Measurements from ENCODE around the gene PITX1. TPM values are rescaled to one million over a fixed set of nuclear protein-coding genes. Genes with fewer than 3 reads are reported as not detected.

PITX1 gene
- total and polyA plus RNA-seq, 2 donors (not counting 1 experiment from before 2014, with no cell fraction given) = 0.13 TPM; not detected in 1

GRCh38 chr5:135009736-135010501 lies 24.1 kb downstream of the PITX1 start:
- no peak overlapping the region for H3K4me3 Mint-ChIP-seq
- Histone ChIP-seq H3K79me2 (ENCODE audit: control insufficient read depth, insufficient read depth, low read length) (no peaks in the 10 kb centered on the region), H3K4me3 (ENCODE audit: control extremely low read depth in 1 of 5, extremely low read depth in 1 of 5, insufficient read depth in 1 of 5, low read depth in 2 of 5, low read length in 4 of 5) (no peak overlapping the region), H3K36me3 (replicated peaks in 1 of 2; ENCODE audit: control extremely low read depth in 1 of 2, control insufficient read depth in 1 of 2, extremely low read depth in 1 of 2, insufficient read depth in 2 of 2, low read length in 1 of 2) (no peaks in the 10 kb centered on the region), H4K20me1 (ENCODE audit: control insufficient read depth, insufficient read depth, low read length, poor library complexity, severe bottlenecking) (no peaks in the 10 kb centered on the region), H3K27me3 (replicated peaks in 1 of 4; ENCODE audit: control extremely low read depth in 1 of 4, control insufficient read depth in 3 of 4, insufficient read depth in 4 of 4, low read length in 3 of 4) (peaks cover 0 to 2% (median 0%) of the 10 kb centered on the region in 4 experiments), H3K9me3 (ENCODE audit: control extremely low read depth in 1 of 3, control insufficient read depth in 2 of 3, insufficient read depth in 1 of 3, low read length in 2 of 3) (no peaks in the 10 kb centered on the region), H3K27ac (ENCODE audit: low read length in 2 of 2) (no peak overlapping the region), H3K9ac (ENCODE audit: low read length) (no peak overlapping the region), H2AFZ (ENCODE audit: insufficient read depth, low read depth, low read length, poor library complexity, severe bottlenecking) (no peak overlapping the region), H3K4me1 (ENCODE audit: control insufficient read depth in 2 of 2, insufficient read depth in 2 of 2, low read length in 2 of 2) (no peaks in the 10 kb centered on the region), H3K4me2 (replicated peaks; ENCODE audit: low read depth, low read length, poor library complexity, severe bottlenecking) (no peak overlapping the region)
- H3K9me3 Mint-ChIP-seq (ENCODE audit: insufficient read depth) = no peaks in the 10 kb centered on the region
- peaks cover 2% of the 10 kb centered on the region for H3K27me3 Mint-ChIP-seq
- CTCF ChIA-PET = interaction anchor here (0.9 to 3.9 kb wide), 2 partner anchors 158 to 182 kb away, joined by 6 to 21 read pairs; no protein-coding TSS in a partner anchor
- no peak overlapping the region for H3K27ac Mint-ChIP-seq
- ATAC-seq (ENCODE audit: low read depth) (no peak), DNase-seq (no peak)
- WGBS (ENCODE audit: insufficient coverage) = 97% methylated on average over 11 of the region's 11 CpGs
- TF ChIP-seq EZH2 (IDR thresholded peaks at IDR 0.05; ENCODE audit: borderline replicate concordance, insufficient read depth, low read depth, low read length, poor library complexity, severe bottlenecking) = no peak
- no peak for TF ChIP-seq CTCF (IDR thresholded peaks at IDR 0.05)
- intact Hi-C loops (cut with micrococcal nuclease) = no loop called here
- POLR2A ChIA-PET = no interaction called here
- H3K4me1 Mint-ChIP-seq = no peaks in the 10 kb centered on the region

GRCh38 chr5:135008981-135009735 lies 24.9 kb downstream of the PITX1 start:
- no peak overlapping the region for H3K27ac ChIP-seq (ENCODE audit: low read length in 2 of 2)
- no peak overlapping the region for H3K4me3 Mint-ChIP-seq
- ChIA-PET CTCF (interaction anchor here (3.9 kb wide), 1 partner anchor 183 kb away, joined by 21 read pairs; no protein-coding TSS in a partner anchor), POLR2A (no interaction called here)
- intact Hi-C loops (cut with micrococcal nuclease) = no loop called here
- H2AFZ ChIP-seq (ENCODE audit: insufficient read depth, low read depth, low read length, poor library complexity, severe bottlenecking) = no peak overlapping the region
- H3K27me3 Mint-ChIP-seq = peaks cover 4% of the 10 kb centered on the region
- no peak overlapping the region for H3K9ac ChIP-seq (ENCODE audit: low read length)
- H3K79me2 ChIP-seq (ENCODE audit: control insufficient read depth, insufficient read depth, low read length) = no peaks in the 10 kb centered on the region
- no peaks in the 10 kb centered on the region for H3K4me1 Mint-ChIP-seq
- H3K9me3 ChIP-seq (ENCODE audit: control extremely low read depth in 1 of 3, control insufficient read depth in 2 of 3, insufficient read depth in 1 of 3, low read length in 2 of 3) = no peaks in the 10 kb centered on the region
- no peaks in the 10 kb centered on the region for H3K27me3 ChIP-seq (replicated peaks in 1 of 4; ENCODE audit: control extremely low read depth in 1 of 4, control insufficient read depth in 3 of 4, insufficient read depth in 4 of 4, low read length in 3 of 4)
- H4K20me1 ChIP-seq (ENCODE audit: control insufficient read depth, insufficient read depth, low read length, poor library complexity, severe bottlenecking) = no peaks in the 10 kb centered on the region
- H3K36me3 ChIP-seq (replicated peaks in 1 of 2; ENCODE audit: control extremely low read depth in 1 of 2, control insufficient read depth in 1 of 2, extremely low read depth in 1 of 2, insufficient read depth in 2 of 2, low read length in 1 of 2) = no peaks in the 10 kb centered on the region
- TF ChIP-seq CTCF (IDR thresholded peaks at IDR 0.05) (no peak), EZH2 (IDR thresholded peaks at IDR 0.05; ENCODE audit: borderline replicate concordance, insufficient read depth, low read depth, low read length, poor library complexity, severe bottlenecking) (no peak)
- no peak for DNase-seq
- H3K9me3 Mint-ChIP-seq (ENCODE audit: insufficient read depth) = no peaks in the 10 kb centered on the region
- ATAC-seq (ENCODE audit: low read depth) = no peak
- 93% methylated on average over 10 of the region's 13 CpGs for WGBS (ENCODE audit: insufficient coverage)
- no peak overlapping the region for H3K27ac Mint-ChIP-seq
- H3K4me1 ChIP-seq (ENCODE audit: control insufficient read depth in 2 of 2, insufficient read depth in 2 of 2, low read length in 2 of 2) = no peaks in the 10 kb centered on the region
- H3K4me2 ChIP-seq (replicated peaks; ENCODE audit: low read depth, low read length, poor library complexity, severe bottlenecking) = no peak overlapping the region
- H3K4me3 ChIP-seq (ENCODE audit: control extremely low read depth in 1 of 5, extremely low read depth in 1 of 5, insufficient read depth in 1 of 5, low read depth in 2 of 5, low read length in 4 of 5) = no peak overlapping the region
